ENCODE measurements around the gene LRP1B.

The LRP1B gene

GRCh38 chr2:141676139-141676538, 454.7 kb downstream of the LRP1B start:
- no peak for TF ChIP-seq CTCF (IDR thresholded peaks at IDR 0.05; ENCODE audit: borderline replicate concordance, extremely low read depth, low read length, poor library complexity, severe bottlenecking)
- TF ChIP-seq EZH2 (IDR thresholded peaks at IDR 0.05; ENCODE audit: borderline replicate concordance, low read depth, low read length, severe bottlenecking), result no peak
- Histone ChIP-seq H4K20me1 (ENCODE audit: insufficient read depth, low read length) (no peaks in the 10 kb centered on the region), H3K79me2 (ENCODE audit: insufficient read depth, low read length) (no peaks in the 10 kb centered on the region), H3K36me3 (ENCODE audit: insufficient read depth, low read length) (no peaks in the 10 kb centered on the region), H3K4me1 (ENCODE audit: insufficient read depth, low read length) (no peaks in the 10 kb centered on the region), H3K9me3 (ENCODE audit: insufficient read depth, low read length, severe bottlenecking) (no peaks in the 10 kb centered on the region), H3K4me3 (ENCODE audit: low read depth in 1 of 2, low read length in 2 of 2) (no peak overlapping the region), H3K4me2 (ENCODE audit: insufficient read depth, low read length) (no peak overlapping the region), H2AFZ (ENCODE audit: low read depth, low read length) (no peak overlapping the region), H3K27ac (ENCODE audit: low read length) (no peak overlapping the region), H3K9ac (ENCODE audit: low read depth, low read length) (no peak overlapping the region), H3K27me3 (ENCODE audit: insufficient read depth, low read length, poor library complexity) (no peaks in the 10 kb centered on the region)
- ATAC-seq (ENCODE audit: insufficient read depth, low read depth) (no peak), DNase-seq (no peak)

GRCh38 chr2:141666191-141666590, 464.6 kb downstream of the LRP1B start:
- Histone ChIP-seq H3K27ac (ENCODE audit: low read length) (no peak overlapping the region), H3K4me1 (ENCODE audit: insufficient read depth, low read length) (no peaks in the 10 kb centered on the region), H3K27me3 (ENCODE audit: insufficient read depth, low read length, poor library complexity) (no peaks in the 10 kb centered on the region), H2AFZ (ENCODE audit: low read depth, low read length) (no peak overlapping the region), H3K9ac (ENCODE audit: low read depth, low read length) (no peak overlapping the region), H4K20me1 (ENCODE audit: insufficient read depth, low read length) (no peaks in the 10 kb centered on the region), H3K9me3 (ENCODE audit: insufficient read depth, low read length, severe bottlenecking) (no peaks in the 10 kb centered on the region), H3K79me2 (ENCODE audit: insufficient read depth, low read length) (no peaks in the 10 kb centered on the region), H3K36me3 (ENCODE audit: insufficient read depth, low read length) (no peaks in the 10 kb centered on the region), H3K4me3 (ENCODE audit: low read depth in 1 of 2, low read length in 2 of 2) (no peak overlapping the region), H3K4me2 (ENCODE audit: insufficient read depth, low read length) (no peak overlapping the region)
- no peak for TF ChIP-seq CTCF (IDR thresholded peaks at IDR 0.05; ENCODE audit: borderline replicate concordance, extremely low read depth, low read length, poor library complexity, severe bottlenecking)
- no peak for TF ChIP-seq EZH2 (IDR thresholded peaks at IDR 0.05; ENCODE audit: borderline replicate concordance, low read depth, low read length, severe bottlenecking)
- ATAC-seq (ENCODE audit: insufficient read depth, low read depth), result no peak
- DNase-seq, result no peak

- Histone ChIP-seq H3K79me2 (ENCODE audit: insufficient read depth, low read length) (no peaks in the 10 kb centered on the region), H3K9ac (ENCODE audit: low read depth, low read length) (no peak overlapping the region), H3K4me1 (ENCODE audit: insufficient read depth, low read length) (no peaks in the 10 kb centered on the region), H3K36me3 (ENCODE audit: insufficient read depth, low read length) (no peaks in the 10 kb centered on the region), H3K9me3 (ENCODE audit: insufficient read depth, low read length, severe bottlenecking) (no peaks in the 10 kb centered on the region), H3K4me2 (ENCODE audit: insufficient read depth, low read length) (no peak overlapping the region), H3K27me3 (ENCODE audit: insufficient read depth, low read length, poor library complexity) (no peaks in the 10 kb centered on the region), H3K4me3 (ENCODE audit: low read depth in 1 of 2, low read length in 2 of 2) (no peak overlapping the region), H4K20me1 (ENCODE audit: insufficient read depth, low read length) (no peaks in the 10 kb centered on the region), H2AFZ (ENCODE audit: low read depth, low read length) (no peak overlapping the region), H3K27ac (ENCODE audit: low read length) (no peak overlapping the region)
- TF ChIP-seq EZH2 (IDR thresholded peaks at IDR 0.05; ENCODE audit: borderline replicate concordance, low read depth, low read length, severe bottlenecking), result no peak
- no peak for TF ChIP-seq CTCF (IDR thresholded peaks at IDR 0.05; ENCODE audit: borderline replicate concordance, extremely low read depth, low read length, poor library complexity, severe bottlenecking)
- ATAC-seq (ENCODE audit: insufficient read depth, low read depth) (no peak), DNase-seq (no peak)
These were observed 470.6 kb downstream of the LRP1B start for GRCh38 chr2:141660232-141660631.

GRCh38 chr2:141654311-141654710, 476.5 kb downstream of the LRP1B start:
- no peaks in the 10 kb centered on the region for H3K27me3 ChIP-seq (ENCODE audit: insufficient read depth, low read length, poor library complexity)
- ATAC-seq (ENCODE audit: insufficient read depth, low read depth), result no peak
- no peak overlapping the region for H3K4me3 ChIP-seq (ENCODE audit: low read depth in 1 of 2, low read length in 2 of 2)
- no peaks in the 10 kb centered on the region for H3K9me3 ChIP-seq (ENCODE audit: insufficient read depth, low read length, severe bottlenecking)
- H3K9ac ChIP-seq (ENCODE audit: low read depth, low read length), result no peak overlapping the region
- no peak overlapping the region for H2AFZ ChIP-seq (ENCODE audit: low read depth, low read length)
- H3K27ac ChIP-seq (ENCODE audit: low read length), result no peak overlapping the region
- H4K20me1 ChIP-seq (ENCODE audit: insufficient read depth, low read length), result no peaks in the 10 kb centered on the region
- no peaks in the 10 kb centered on the region for H3K79me2 ChIP-seq (ENCODE audit: insufficient read depth, low read length)
- H3K4me1 ChIP-seq (ENCODE audit: insufficient read depth, low read length), result no peaks in the 10 kb centered on the region
- DNase-seq, result no peak
- TF ChIP-seq EZH2 (IDR thresholded peaks at IDR 0.05; ENCODE audit: borderline replicate concordance, low read depth, low read length, severe bottlenecking), result no peak
- TF ChIP-seq CTCF (IDR thresholded peaks at IDR 0.05; ENCODE audit: borderline replicate concordance, extremely low read depth, low read length, poor library complexity, severe bottlenecking), result no peak
- no peaks in the 10 kb centered on the region for H3K36me3 ChIP-seq (ENCODE audit: insufficient read depth, low read length)
- H3K4me2 ChIP-seq (ENCODE audit: insufficient read depth, low read length), result no peak overlapping the region

Data from DND-41 (cell line).